Coronary artery (tissue), 2 donors: ENCODE results near the gene CNKSR3.

Source experiments
- DNase-seq: peaks from one replicate; pipeline ENCODE4 v3.0.0-alpha.2; 2017; ENCODE audit warnings: low spot score
- H3K27ac ChIP-seq, 2 donors: fragments of 200-600 bp; sonication (generic); one replicate each; pipeline ENCODE4 v1.5.1; 2016 to 2019
- H3K4me3 ChIP-seq: fragments of 200-600 bp; sonication (generic); 2 replicates; pipeline ENCODE4 v1.5.1; 2016; ENCODE audit warnings: mild to moderate bottlenecking, moderate library complexity
- CTCF ChIP-seq: fragments of 200-600 bp; sonication (generic); IDR thresholded peaks from one replicate; pipeline ENCODE4 v1.5.1; 2019; ENCODE audit warnings: antibody characterized with exemption

The CNKSR3 gene

GRCh38 chr6:154479771-154480639, 30.5 kb downstream of the CNKSR3 start:
- no peak for DNase-seq
- Histone ChIP-seq H3K4me3 (peak overlapping the region; percentile 56), H3K27ac (peak overlapping the region; percentile 24 to 68)
- TF ChIP-seq CTCF = no peak

- DNase-seq = no peak
- TF ChIP-seq CTCF = no peak
- Histone ChIP-seq H3K27ac (peak overlapping the region; percentile 24 to 68), H3K4me3 (peak overlapping the region; percentile 56)
These were observed 31.1 kb downstream of the CNKSR3 start for GRCh38 chr6:154479351-154479769.

- Histone ChIP-seq H3K4me3 (peak overlapping the region; percentile 56), H3K27ac (peak overlapping the region in 1 of 2 donors; percentile 68)
- no peak for DNase-seq
- TF ChIP-seq CTCF = no peak
These were observed 31.8 kb downstream of the CNKSR3 start for GRCh38 chr6:154478701-154479060.

- DNase-seq = no peak
- Histone ChIP-seq H3K27ac (peak overlapping the region in 1 of 2 donors; percentile 68), H3K4me3 (peak overlapping the region; percentile 56)
- no peak for TF ChIP-seq CTCF
These were observed 32.3 kb downstream of the CNKSR3 start for GRCh38 chr6:154478021-154478700.

GRCh38 chr6:154476494-154476893, 34.0 kb downstream of the CNKSR3 start:
- Histone ChIP-seq H3K4me3 (no peak overlapping the region), H3K27ac (no peak overlapping the region)
- DNase-seq = no peak
- no peak for TF ChIP-seq CTCF

- TF ChIP-seq CTCF = no peak
- H3K4me3 ChIP-seq = no peak overlapping the region
- H3K27ac ChIP-seq = peak overlapping the region in 1 of 2 donors; percentile 34
- DNase-seq = no peak
These were observed 35.6 kb downstream of the CNKSR3 start for GRCh38 chr6:154474648-154475428.
